ENCODE data around the gene MRPS7.
"Not testable (repeated sequence)": the region's sequence is repeated elsewhere in the genome, so short reads cannot be mapped to it uniquely, and the experiment has no call there.

Gene MRPS7

GRCh38 chr17:75250009-75250471, 11.6 kb upstream of the MRPS7 start:
- H3K4me1 ChIP-seq (ENCODE audit: control insufficient read depth in 2 of 2, insufficient read depth in 1 of 2, low read depth in 1 of 2, low read length in 2 of 2), result no peaks in the 10 kb centered on the region
- H3K36me3 ChIP-seq (replicated peaks in 1 of 2; ENCODE audit: control insufficient read depth in 2 of 2, insufficient read depth in 2 of 2, low read length in 2 of 2), result peaks cover 11 to 17% of the 10 kb centered on the region in 2 donors
- H2BK12ac ChIP-seq (ENCODE audit: low read length), result no peak overlapping the region
- H3K4me2 ChIP-seq (ENCODE audit: insufficient read depth, low read length, poor library complexity, severe bottlenecking), result no peak overlapping the region
- no peak overlapping the region for H2BK5ac ChIP-seq (ENCODE audit: low read length)
- no peak overlapping the region for H3K4me3 ChIP-seq (ENCODE audit: low read length in 2 of 2)
- no peaks in the 10 kb centered on the region for H3K9me3 ChIP-seq (replicated peaks in 1 of 2; ENCODE audit: control insufficient read depth in 2 of 2, insufficient read depth in 1 of 2, low read depth in 1 of 2, low read length in 2 of 2)
- no peak overlapping the region for H4K8ac ChIP-seq (ENCODE audit: low read depth, low read length)
- no peak overlapping the region for H2AFZ ChIP-seq (ENCODE audit: low read length)
- H4K91ac ChIP-seq (ENCODE audit: low read depth, low read length, poor library complexity), result no peak overlapping the region
- no peak overlapping the region for H3K4ac ChIP-seq (ENCODE audit: low read length)
- H3K9ac ChIP-seq (ENCODE audit: low read depth, low read length, poor library complexity), result no peak overlapping the region
- no peak overlapping the region for H3K27ac ChIP-seq (replicated peaks; ENCODE audit: low read length)
- H2BK120ac ChIP-seq (ENCODE audit: low read depth, low read length), result no peak overlapping the region
- H2AK5ac ChIP-seq (ENCODE audit: low read depth, low read length), result no peak overlapping the region
- H3K79me1 ChIP-seq (ENCODE audit: low read depth, low read length), result peaks cover 8% of the 10 kb centered on the region
- no peaks in the 10 kb centered on the region for H3K27me3 ChIP-seq (ENCODE audit: control insufficient read depth in 3 of 3, insufficient read depth in 3 of 3, low read depth in 1 of 3, low read length in 3 of 3)
- no peak overlapping the region for H3K23ac ChIP-seq (ENCODE audit: low read depth, low read length, poor library complexity)
- WGBS, 2 donors (ENCODE audit: extremely low coverage in 2 of 2, insufficient read length in 2 of 2, insufficient replicate concordance in 1 of 2), result no CpG with 5 or more reads among the region's 11 CpGs
- H3K18ac ChIP-seq (ENCODE audit: low read length), result no peak overlapping the region
- H2BK15ac ChIP-seq (ENCODE audit: low read length), result no peak overlapping the region
- no peak overlapping the region for H3K14ac ChIP-seq (ENCODE audit: low read length)
- no peak for DNase-seq (ENCODE audit: low spot score)

DNA sequence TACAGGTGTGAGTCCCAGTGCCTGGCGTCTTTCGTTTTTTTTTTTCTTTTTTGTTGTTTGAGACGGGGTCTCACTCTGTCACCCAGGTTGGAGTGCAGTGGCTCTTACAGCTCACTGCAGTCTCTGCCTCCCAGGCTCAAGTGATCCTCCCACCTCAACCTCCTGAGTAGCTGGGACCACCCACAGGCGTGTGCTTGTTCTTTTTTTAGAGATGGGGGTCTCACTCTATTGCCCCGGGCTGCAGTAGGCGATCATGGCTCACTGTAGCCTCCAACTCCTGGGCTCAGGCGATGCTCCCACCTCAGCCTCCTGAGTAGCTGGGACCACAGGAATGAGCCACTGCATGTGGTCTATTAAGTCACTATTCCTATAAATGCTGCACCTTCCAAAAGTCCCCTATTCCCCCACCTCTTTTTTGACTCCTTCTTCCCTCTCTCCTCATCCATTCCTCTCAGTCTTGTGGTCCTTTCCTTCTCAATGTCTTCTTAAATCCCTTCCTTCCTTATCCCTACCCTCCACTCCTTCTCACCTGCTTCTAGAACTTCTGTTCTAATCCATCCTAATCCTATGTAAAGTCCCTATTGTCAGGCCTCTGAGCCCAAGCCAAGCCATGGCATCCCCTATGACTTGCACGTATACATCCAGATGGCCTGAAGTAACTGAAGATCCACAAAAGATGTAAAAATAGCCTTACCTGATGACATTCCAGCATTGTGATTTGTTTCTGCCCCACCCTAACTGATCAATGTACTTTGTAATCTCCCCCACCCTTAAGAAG, 9.5 kb upstream of the MRPS7 start:
- Histone ChIP-seq H3K27ac (replicated peaks; ENCODE audit: low read length) (no peak overlapping the region), H3K4me1 (ENCODE audit: control insufficient read depth in 2 of 2, insufficient read depth in 1 of 2, low read depth in 1 of 2, low read length in 2 of 2) (no peaks in the 10 kb centered on the region), H2BK5ac (ENCODE audit: low read length) (no peak overlapping the region), H3K14ac (ENCODE audit: low read length) (no peak overlapping the region), H3K27me3 (ENCODE audit: control insufficient read depth in 3 of 3, insufficient read depth in 3 of 3, low read depth in 1 of 3, low read length in 3 of 3) (no peaks in the 10 kb centered on the region), H3K4me2 (ENCODE audit: insufficient read depth, low read length, poor library complexity, severe bottlenecking) (no peak overlapping the region), H3K4ac (ENCODE audit: low read length) (no peak overlapping the region), H3K79me1 (ENCODE audit: low read depth, low read length) (peaks cover 2% of the 10 kb centered on the region), H3K4me3 (ENCODE audit: low read length in 2 of 2) (no peak overlapping the region), H3K9ac (ENCODE audit: low read depth, low read length, poor library complexity) (no peak overlapping the region), H3K18ac (ENCODE audit: low read length) (no peak overlapping the region), H2AFZ (ENCODE audit: low read length) (no peak overlapping the region), H2BK12ac (ENCODE audit: low read length) (no peak overlapping the region), H4K91ac (ENCODE audit: low read depth, low read length, poor library complexity) (no peak overlapping the region), H4K8ac (ENCODE audit: low read depth, low read length) (no peak overlapping the region), H3K9me3 (replicated peaks in 1 of 2; ENCODE audit: control insufficient read depth in 2 of 2, insufficient read depth in 1 of 2, low read depth in 1 of 2, low read length in 2 of 2) (no peaks in the 10 kb centered on the region), H2BK15ac (ENCODE audit: low read length) (no peak overlapping the region), H2BK120ac (ENCODE audit: low read depth, low read length) (no peak overlapping the region), H3K36me3 (replicated peaks in 1 of 2; ENCODE audit: control insufficient read depth in 2 of 2, insufficient read depth in 2 of 2, low read length in 2 of 2) (no peaks in the 10 kb centered on the region), H3K23ac (ENCODE audit: low read depth, low read length, poor library complexity) (no peak overlapping the region), H2AK5ac (ENCODE audit: low read depth, low read length) (no peak overlapping the region)
- no CpG with 5 or more reads among the region's 8 CpGs for WGBS, 2 donors (ENCODE audit: extremely low coverage in 2 of 2, insufficient read length in 2 of 2, insufficient replicate concordance in 1 of 2)
- DNase-seq (ENCODE audit: low spot score), result no peak

DNA sequence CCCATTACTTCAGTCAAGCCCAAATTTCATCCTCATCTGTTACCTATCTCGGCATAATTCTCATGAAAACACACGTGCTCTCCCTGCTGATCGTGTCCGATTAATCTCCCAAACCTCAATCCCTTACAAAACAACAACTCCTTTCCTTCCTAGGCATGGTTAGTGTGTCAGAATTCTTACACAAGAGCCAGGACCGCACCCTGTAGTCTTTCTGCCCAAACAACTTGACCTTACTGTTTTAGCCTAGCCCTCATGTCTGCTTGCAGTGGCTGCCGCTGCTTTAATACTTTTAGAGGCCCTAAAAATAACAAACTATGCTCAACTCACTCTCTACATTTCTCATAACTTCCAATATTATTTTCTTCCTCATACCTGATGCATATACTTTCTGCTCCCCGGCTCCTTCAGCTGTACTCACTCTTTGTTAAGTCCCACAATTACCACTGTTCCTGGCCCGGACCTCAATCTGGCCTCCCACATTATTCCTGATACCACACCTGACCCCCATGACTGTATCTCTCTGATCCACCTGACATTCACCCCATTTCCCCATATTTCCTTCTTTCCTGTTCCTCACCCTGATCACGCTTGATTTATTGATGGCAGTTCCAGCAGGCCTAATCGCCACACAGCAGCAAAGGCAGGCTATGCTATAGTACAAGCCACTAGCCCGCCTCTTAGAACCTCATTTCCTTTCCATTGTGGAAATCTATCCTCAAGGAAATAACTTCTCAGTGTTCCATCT, 5.6 kb upstream of the MRPS7 start:
- not testable (repeated sequence) for H2BK15ac ChIP-seq (ENCODE audit: low read length); H2BK120ac ChIP-seq (ENCODE audit: low read depth, low read length); H3K18ac ChIP-seq (ENCODE audit: low read length); H3K9ac ChIP-seq (ENCODE audit: low read depth, low read length, poor library complexity); H3K4me3 ChIP-seq (ENCODE audit: low read length in 2 of 2); H2AFZ ChIP-seq (ENCODE audit: low read length); H3K27ac ChIP-seq (replicated peaks; ENCODE audit: low read length); H3K4me2 ChIP-seq (ENCODE audit: insufficient read depth, low read length, poor library complexity, severe bottlenecking); H3K23ac ChIP-seq (ENCODE audit: low read depth, low read length, poor library complexity); H4K91ac ChIP-seq (ENCODE audit: low read depth, low read length, poor library complexity); H2AK5ac ChIP-seq (ENCODE audit: low read depth, low read length); DNase-seq (ENCODE audit: low spot score); H3K4me1 ChIP-seq (ENCODE audit: control insufficient read depth in 2 of 2, insufficient read depth in 1 of 2, low read depth in 1 of 2, low read length in 2 of 2); H2BK12ac ChIP-seq (ENCODE audit: low read length); H3K27me3 ChIP-seq (ENCODE audit: control insufficient read depth in 3 of 3, insufficient read depth in 3 of 3, low read depth in 1 of 3, low read length in 3 of 3); H3K4ac ChIP-seq (ENCODE audit: low read length); H3K9me3 ChIP-seq (replicated peaks in 1 of 2; ENCODE audit: control insufficient read depth in 2 of 2, insufficient read depth in 1 of 2, low read depth in 1 of 2, low read length in 2 of 2); H4K8ac ChIP-seq (ENCODE audit: low read depth, low read length); H2BK5ac ChIP-seq (ENCODE audit: low read length); H3K14ac ChIP-seq (ENCODE audit: low read length); H3K36me3 ChIP-seq (replicated peaks in 1 of 2; ENCODE audit: control insufficient read depth in 2 of 2, insufficient read depth in 2 of 2, low read length in 2 of 2)
- no CpG with 5 or more reads among the region's 11 CpGs for WGBS, 2 donors (ENCODE audit: extremely low coverage in 2 of 2, insufficient read length in 2 of 2, insufficient replicate concordance in 1 of 2)
- peaks cover 13% of the 10 kb centered on the region for H3K79me1 ChIP-seq (ENCODE audit: low read depth, low read length)

DNA sequence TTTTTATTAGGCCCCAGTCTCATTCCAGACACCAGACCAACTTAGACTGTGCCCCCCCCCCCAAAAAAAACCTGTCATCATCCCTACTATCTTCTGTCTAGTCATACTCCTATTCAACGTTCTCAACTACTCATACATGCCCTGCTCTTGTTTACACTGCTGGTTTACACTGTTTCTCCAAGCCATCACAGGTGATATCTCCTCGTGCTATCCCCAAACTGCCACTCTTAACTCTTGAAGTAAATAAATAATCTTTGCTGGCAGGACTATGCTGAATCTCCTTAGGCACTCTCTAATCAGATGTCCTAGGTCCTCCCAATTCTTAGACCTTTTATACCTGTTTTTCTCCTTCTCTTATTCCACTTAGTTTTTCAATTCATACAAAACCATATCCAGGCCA, 4.5 kb upstream of the MRPS7 start:
- not testable (repeated sequence) for H3K9ac ChIP-seq (ENCODE audit: low read depth, low read length, poor library complexity); H3K4me3 ChIP-seq (ENCODE audit: low read length in 2 of 2); H3K14ac ChIP-seq (ENCODE audit: low read length); H2BK5ac ChIP-seq (ENCODE audit: low read length); H3K36me3 ChIP-seq (replicated peaks in 1 of 2; ENCODE audit: control insufficient read depth in 2 of 2, insufficient read depth in 2 of 2, low read length in 2 of 2); H2BK120ac ChIP-seq (ENCODE audit: low read depth, low read length); H3K18ac ChIP-seq (ENCODE audit: low read length); H4K91ac ChIP-seq (ENCODE audit: low read depth, low read length, poor library complexity); H3K4ac ChIP-seq (ENCODE audit: low read length); H3K4me1 ChIP-seq (ENCODE audit: control insufficient read depth in 2 of 2, insufficient read depth in 1 of 2, low read depth in 1 of 2, low read length in 2 of 2); H2AK5ac ChIP-seq (ENCODE audit: low read depth, low read length); H2BK12ac ChIP-seq (ENCODE audit: low read length); H3K27me3 ChIP-seq (ENCODE audit: control insufficient read depth in 3 of 3, insufficient read depth in 3 of 3, low read depth in 1 of 3, low read length in 3 of 3); H3K4me2 ChIP-seq (ENCODE audit: insufficient read depth, low read length, poor library complexity, severe bottlenecking); H2BK15ac ChIP-seq (ENCODE audit: low read length); H3K9me3 ChIP-seq (replicated peaks in 1 of 2; ENCODE audit: control insufficient read depth in 2 of 2, insufficient read depth in 1 of 2, low read depth in 1 of 2, low read length in 2 of 2); H3K23ac ChIP-seq (ENCODE audit: low read depth, low read length, poor library complexity); DNase-seq (ENCODE audit: low spot score); H2AFZ ChIP-seq (ENCODE audit: low read length); H3K27ac ChIP-seq (replicated peaks; ENCODE audit: low read length); H4K8ac ChIP-seq (ENCODE audit: low read depth, low read length)
- no CpG with 5 or more reads among the region's 2 CpGs for WGBS, 2 donors (ENCODE audit: extremely low coverage in 2 of 2, insufficient read length in 2 of 2, insufficient replicate concordance in 1 of 2)
- H3K79me1 ChIP-seq (ENCODE audit: low read depth, low read length), result peaks cover 16% of the 10 kb centered on the region
